Breast epithelium (tissue), 3 donors: ENCODE results near the gene MRPL24.

Experiments
- POLR2AphosphoS5 ChIP-seq, 3 donors: sonication (generic); formaldehyde crosslinking; IDR thresholded peaks; one replicate each; pipeline ENCODE4 v1.6.1; 2017; ENCODE audit warnings: antibody characterized with exemption in 3 of 3
- TF ChIP-seq, protein P1 (sequence below), 3 donors: fragments of 450-650 bp; IDR thresholded peaks; one replicate each; pipeline ENCODE4 v1.5.1; 2016 to 2017; ENCODE audit warnings: antibody characterized with exemption in 3 of 3, mild to moderate bottlenecking in 3 of 3, moderate library complexity in 3 of 3

- TF ChIP-seq, protein P1, sequence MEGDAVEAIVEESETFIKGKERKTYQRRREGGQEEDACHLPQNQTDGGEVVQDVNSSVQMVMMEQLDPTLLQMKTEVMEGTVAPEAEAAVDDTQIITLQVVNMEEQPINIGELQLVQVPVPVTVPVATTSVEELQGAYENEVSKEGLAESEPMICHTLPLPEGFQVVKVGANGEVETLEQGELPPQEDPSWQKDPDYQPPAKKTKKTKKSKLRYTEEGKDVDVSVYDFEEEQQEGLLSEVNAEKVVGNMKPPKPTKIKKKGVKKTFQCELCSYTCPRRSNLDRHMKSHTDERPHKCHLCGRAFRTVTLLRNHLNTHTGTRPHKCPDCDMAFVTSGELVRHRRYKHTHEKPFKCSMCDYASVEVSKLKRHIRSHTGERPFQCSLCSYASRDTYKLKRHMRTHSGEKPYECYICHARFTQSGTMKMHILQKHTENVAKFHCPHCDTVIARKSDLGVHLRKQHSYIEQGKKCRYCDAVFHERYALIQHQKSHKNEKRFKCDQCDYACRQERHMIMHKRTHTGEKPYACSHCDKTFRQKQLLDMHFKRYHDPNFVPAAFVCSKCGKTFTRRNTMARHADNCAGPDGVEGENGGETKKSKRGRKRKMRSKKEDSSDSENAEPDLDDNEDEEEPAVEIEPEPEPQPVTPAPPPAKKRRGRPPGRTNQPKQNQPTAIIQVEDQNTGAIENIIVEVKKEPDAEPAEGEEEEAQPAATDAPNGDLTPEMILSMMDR (IDR thresholded peaks at IDR 0.05): no peak
- peak; percentile 34 to 81 (median 77) for TF ChIP-seq POLR2AphosphoS5 (IDR thresholded peaks at IDR 0.05)
These were observed 12.1 kb downstream of the MRPL24 start, which contains the start of gene ISG20L2 for GRCh38 chr1:156728599-156729462.
